G401 (cell line): Measurements from ENCODE around the gene BSN. TPM values are rescaled to one million over a fixed set of nuclear protein-coding genes. Genes with fewer than 3 reads are reported as not detected.
A peak's percentile ranks its signal among the peaks of the same experiment; 100 is the strongest.
"Not testable (repeated sequence)": the region's sequence is repeated elsewhere in the genome, so short reads cannot be mapped to it uniquely, and the experiment has no call there.

Experiments used
- DNase-seq: peaks from one replicate; pipeline ENCODE4 v3.0.0-alpha.2; 2015; ENCODE audit warnings: low spot score
- in situ Hi-C: cut with HindIII; loops from 2 replicates; pipeline ENCODE4 v1.10.0; 2016; ENCODE audit warnings: low sequenced_read_pairs, mixed read lengths
- total RNA-seq: library from RNA; depleted of rRNA; stranded (reverse); fragments of >200 nt; shearing (Covaris generic); gene quantifications from 2 replicates; pipeline ENCODE4 v1.2.3, GENCODE V29; 2014

Gene BSN
- total RNA-seq, 1 experiment from 2014 or later = 0.24 TPM

DNA sequence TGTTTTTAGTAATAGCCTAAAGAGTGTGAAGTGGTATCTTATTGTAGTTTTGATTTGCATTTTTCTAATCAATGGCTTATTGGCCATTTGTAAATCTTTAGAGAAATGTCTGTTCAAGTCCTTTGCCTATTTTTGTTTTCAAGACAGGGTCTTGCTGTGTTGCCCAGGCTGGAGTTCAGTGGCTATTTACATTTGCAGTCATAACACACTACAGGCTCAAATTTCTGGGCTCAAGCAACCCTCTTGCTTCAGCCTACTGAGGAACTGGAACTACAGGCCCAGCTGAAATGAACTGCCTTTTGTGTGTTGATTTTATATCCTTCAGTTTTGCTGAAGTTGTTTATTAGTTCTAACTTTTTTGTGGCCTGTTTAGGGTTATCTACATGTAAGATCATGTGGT is 27.9 kb downstream of the BSN start:
- DNase-seq = no peak
- in situ Hi-C loops = no loop called here

GRCh38 chr3:49585261-49585755 is 31.0 kb downstream of the BSN start:
- in situ Hi-C loops, DNase-seq: not testable (repeated sequence)

GRCh38 chr3:49591615-49592014 is 37.3 kb downstream of the BSN start:
- DNase-seq = no peak
- in situ Hi-C loops = no loop called here

- in situ Hi-C loops = no loop called here
- DNase-seq = no peak
Observed at GRCh38 chr3:49593041-49593440, 38.8 kb downstream of the BSN start.

DNA sequence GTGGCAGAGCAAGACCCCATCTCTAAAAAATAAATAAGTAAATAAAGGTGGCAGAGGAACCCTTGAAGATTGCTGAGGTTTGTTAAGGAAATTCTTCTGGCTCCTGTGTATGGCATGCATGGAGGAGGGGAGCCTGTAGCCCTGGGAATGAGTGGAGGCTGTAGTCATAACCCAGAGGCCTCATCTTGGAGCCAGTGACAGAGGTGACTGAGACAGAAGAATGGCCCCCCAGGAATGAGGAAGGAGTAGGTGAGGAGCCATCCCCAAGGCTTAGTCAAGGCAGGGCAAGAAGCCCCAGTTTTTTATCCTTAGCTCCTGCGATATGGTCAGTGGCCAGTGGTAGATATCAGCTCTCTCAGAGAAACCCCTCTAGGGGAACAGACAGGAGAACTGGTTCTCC is 46.5 kb downstream of the BSN start:
- no peak for DNase-seq
- in situ Hi-C loops = no loop called here

- in situ Hi-C loops = no loop called here
- DNase-seq = peak; percentile 80
Observed at GRCh38 chr3:49601358-49602048, 47.2 kb downstream of the BSN start.

DNA sequence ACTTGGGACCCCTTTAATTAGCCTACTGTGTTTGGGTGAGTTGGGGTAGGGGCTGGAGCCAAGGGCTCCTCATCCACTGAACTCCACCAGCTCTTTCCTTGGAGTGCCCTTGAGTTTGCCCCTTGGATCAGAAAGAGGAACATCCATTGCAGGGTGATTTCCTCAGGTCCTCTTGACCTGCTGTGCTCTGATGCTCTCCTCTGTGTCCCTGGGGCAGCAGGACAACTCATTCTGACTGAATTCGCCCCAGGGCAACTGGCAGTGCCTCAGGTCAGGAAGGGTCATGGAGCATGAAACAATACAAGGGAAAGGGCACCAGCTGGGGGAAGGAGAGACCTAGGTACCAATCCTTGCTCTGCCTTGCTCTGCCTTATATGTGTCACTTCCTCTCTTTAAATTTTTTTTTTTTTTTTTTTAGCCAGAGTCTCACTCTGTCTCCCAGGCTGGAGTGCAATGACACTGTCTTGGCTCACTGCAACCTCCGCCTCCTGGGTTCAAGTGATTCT is 47.8 kb downstream of the BSN start:
- in situ Hi-C loops = no loop called here
- no peak for DNase-seq

- DNase-seq = peak; percentile 64
- in situ Hi-C loops = no loop called here
Observed at GRCh38 chr3:49602877-49603411, 48.7 kb downstream of the BSN start.

GRCh38 chr3:49606427-49606826 is 52.1 kb downstream of the BSN start:
- no peak for DNase-seq
- in situ Hi-C loops = no loop called here

DNA sequence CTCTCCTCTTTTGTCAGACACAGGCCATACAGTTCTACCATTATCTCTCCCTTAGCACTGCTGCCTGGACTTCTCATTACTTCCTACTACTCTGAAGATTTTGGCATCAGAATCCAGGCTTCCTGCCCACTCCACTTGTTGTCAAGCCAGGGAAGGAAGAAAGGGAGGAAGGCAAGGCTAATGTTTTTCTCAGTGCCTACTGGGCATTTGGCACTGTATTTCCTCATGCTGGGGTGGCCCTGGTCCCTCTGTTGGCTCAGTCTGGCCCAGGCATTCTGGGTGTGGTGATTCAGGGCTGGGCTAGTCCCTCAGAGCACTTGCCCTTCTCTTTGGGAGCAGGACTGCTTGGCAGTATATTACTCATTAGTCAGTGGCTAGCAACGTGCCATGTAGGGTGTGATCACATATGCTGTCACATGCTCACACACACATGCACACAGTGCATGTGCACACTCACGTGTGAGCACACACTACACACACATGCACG is 52.9 kb downstream of the BSN start:
- in situ Hi-C loops = no loop called here
- DNase-seq = peak; percentile 97

DNA sequence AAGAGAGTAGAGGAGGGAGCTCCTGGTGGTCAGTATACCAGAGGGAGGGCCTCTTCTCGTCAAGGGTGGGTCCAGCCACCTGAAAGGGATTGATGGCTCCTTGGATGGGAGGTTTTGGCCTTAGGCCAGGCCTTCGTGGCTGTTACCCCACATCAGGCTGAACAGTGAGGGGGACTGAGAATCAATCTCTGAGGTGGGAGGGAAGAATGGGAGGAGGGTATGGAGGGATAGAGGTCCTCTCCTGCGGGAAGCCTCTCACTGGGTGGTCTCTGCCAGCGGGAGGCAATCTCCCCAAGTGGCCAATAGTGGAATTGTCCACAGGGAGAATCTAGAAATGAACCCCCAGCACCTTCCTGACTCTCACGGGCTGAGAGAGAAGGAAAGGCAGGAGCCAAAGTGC is 53.5 kb downstream of the BSN start:
- DNase-seq = no peak
- in situ Hi-C loops = no loop called here

- peak; percentile 75 for DNase-seq
- in situ Hi-C loops = no loop called here
Observed at GRCh38 chr3:49609314-49609713, 55.0 kb downstream of the BSN start.

GRCh38 chr3:49609815-49610214 is 55.5 kb downstream of the BSN start:
- in situ Hi-C loops = no loop called here
- DNase-seq = peak; percentile 91

DNA sequence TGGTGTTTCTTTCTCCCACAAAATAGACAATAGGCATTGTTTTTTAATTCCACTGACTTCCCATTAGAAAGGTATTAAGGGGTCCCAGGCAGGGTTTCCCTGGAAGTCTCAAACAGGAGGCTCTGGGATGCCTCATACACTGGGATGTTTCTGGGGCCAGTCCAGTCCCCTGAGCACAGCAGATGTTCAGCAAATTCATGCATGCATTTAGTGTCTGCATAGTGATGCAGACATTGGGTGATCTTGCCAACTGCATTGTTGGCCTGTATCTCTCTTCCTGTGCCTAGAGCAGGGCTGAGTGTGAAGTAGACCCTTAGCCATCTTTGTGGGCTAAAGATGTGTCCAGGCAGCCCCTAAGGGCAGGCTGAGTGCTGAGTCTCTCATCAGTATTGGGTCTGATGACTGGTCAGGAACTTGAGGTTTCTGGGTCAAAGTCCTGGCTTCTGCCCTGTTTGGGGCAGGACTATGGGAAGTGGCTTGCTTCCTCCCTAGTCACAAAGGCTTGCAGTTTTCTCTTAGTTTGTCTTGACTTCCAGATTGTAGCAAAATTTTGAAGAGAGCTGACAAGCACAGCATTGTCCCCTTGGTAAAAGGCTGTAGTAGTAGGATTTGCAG is 56.5 kb downstream of the BSN start:
- DNase-seq = no peak
- in situ Hi-C loops = no loop called here

DNA sequence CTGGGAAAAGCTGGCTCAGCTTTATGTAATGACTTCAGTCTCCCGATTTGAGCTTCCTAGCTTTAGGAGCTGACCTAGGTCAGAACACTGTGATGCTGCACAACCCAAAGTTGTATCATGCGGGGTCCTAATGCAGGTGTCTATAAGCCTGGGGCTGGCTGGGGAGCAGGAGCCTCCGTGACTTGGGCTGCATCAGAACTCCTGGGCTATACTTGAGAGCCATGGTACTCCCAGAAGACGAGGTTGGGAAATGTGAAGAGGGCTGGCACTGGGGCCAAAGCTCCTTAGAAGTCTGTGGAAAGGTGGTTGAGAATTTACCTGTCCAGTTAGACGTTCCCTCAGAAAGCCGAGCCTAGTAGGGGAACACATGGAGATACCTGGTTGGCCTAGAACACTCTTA is 57.0 kb downstream of the BSN start:
- DNase-seq = no peak
- in situ Hi-C loops = no loop called here

- in situ Hi-C loops = no loop called here
Observed at GRCh38 chr3:49611719-49612118, 57.4 kb downstream of the BSN start.

GRCh38 chr3:49614936-49615335 is 60.7 kb downstream of the BSN start:
- peak; percentile 80 for DNase-seq
- in situ Hi-C loops = no loop called here

More at GRCh38 chr3:49611719-49612118, 57.4 kb downstream of the BSN start:
- DNase-seq = no peak

DNA sequence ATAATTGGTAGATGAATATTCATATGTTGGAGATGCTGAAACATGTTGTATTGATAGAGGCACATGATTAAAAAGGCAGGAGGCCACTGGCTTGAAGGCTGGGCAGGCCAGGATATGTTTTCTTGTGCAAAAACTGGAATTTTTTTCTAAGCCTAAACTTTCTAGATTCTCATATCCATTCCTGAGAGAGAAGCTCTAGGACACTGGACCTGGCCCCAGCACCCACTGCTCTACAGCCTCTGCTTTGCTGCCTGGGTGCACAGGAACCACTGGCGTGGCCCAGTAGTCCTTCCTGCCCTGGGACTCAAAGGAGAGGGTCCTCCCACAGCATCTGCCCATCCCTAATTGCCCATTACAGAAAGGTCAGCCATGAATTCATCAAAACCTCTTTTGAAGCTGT is 61.8 kb downstream of the BSN start:
- no peak for DNase-seq
- in situ Hi-C loops = no loop called here

- in situ Hi-C loops = no loop called here
- DNase-seq = peak; percentile 79
Observed at GRCh38 chr3:49616491-49616941, 62.2 kb downstream of the BSN start.

DNA sequence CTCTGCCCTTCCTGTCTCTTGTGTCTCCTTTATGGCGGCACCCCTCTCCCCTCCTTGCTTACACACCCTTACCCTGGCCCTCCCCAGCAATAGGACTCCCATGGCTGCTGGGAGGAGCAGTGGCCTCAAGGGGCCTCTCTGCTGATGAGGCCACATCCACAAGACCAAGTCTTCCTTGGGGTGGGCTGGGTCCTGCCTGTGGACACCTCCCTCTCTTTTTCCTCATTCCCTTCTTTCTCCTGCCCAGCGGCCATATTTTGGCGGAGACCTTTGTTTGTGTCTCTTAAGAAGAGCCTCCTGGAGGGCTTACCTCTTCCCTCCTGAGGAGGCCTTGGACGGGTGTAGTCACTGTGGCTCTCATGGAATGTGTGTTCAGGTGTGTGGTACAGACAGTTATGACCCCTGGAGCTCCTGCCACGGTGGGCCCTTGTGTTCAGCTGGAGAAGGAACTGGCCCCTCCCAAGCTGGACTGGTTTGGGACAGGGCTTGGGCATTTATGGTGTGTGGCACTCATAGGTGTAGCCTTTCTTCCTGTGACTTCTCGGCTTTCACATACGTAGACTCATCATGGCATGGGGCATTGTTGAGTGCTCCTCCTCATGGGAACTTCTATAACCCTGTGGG is 63.2 kb downstream of the BSN start:
- DNase-seq = no peak
- in situ Hi-C loops = no loop called here
